Bronchial epithelial cell (primary cell): ENCODE results near the gene NBEA. TPM values are rescaled to one million over a fixed set of nuclear protein-coding genes. Genes with fewer than 3 reads are reported as not detected.

Experiments used
- DNase-seq: peaks from one replicate; pipeline ENCODE4 v3.0.0-alpha.2; 2010; ENCODE audit warnings: low read depth
- FAIRE-seq: peaks from 2 replicates; lab custom pipeline; 2011; peaks lifted over from hg19 to GRCh38; lab: Jason Lieb, UNC
- H3K27me3 ChIP-seq: 2 replicates; pipeline ENCODE4 v1.5.1; 2011; ENCODE audit warnings: low read length; ENCODE audit not compliant: control insufficient read depth, insufficient read depth
- H3K36me3 ChIP-seq: 2 replicates; pipeline ENCODE4 v1.5.1; 2011; ENCODE audit warnings: low read length; ENCODE audit not compliant: control insufficient read depth, insufficient read depth
- H3K4me3 ChIP-seq: 2 replicates; pipeline ENCODE4 v1.5.1; 2011; ENCODE audit warnings: mild to moderate bottlenecking, low read depth, low read length, control low read depth
- CTCF ChIP-seq: IDR thresholded peaks from 2 replicates; pipeline ENCODE4 v1.5.1; 2011; ENCODE audit warnings: mild to moderate bottlenecking, moderate library complexity, low read length, control low read depth, inconsistent platforms; ENCODE audit not compliant: insufficient read depth, severe bottlenecking
- total RNA-seq: library from RNA; depleted of rRNA; stranded (reverse); fragments of >200 nt; gene quantifications from 2 replicates; pipeline ENCODE4 v1.2.1, GENCODE V29; 2014

Gene NBEA
- total RNA-seq, 1 donor from 2014 or later, result 0.53 TPM

- Histone ChIP-seq H3K27me3 (no peaks in the 10 kb centered on the region), H3K36me3 (no peaks in the 10 kb centered on the region), H3K4me3 (no peak overlapping the region)
- FAIRE-seq, result no peak
- TF ChIP-seq CTCF, result no peak
- no peak for DNase-seq
These were observed 256.6 kb downstream of the NBEA start for GRCh38 chr13:35198613-35199200.

- H3K4me3 ChIP-seq, result no peak overlapping the region
- DNase-seq (no peak), FAIRE-seq (no peak)
- no peak for TF ChIP-seq CTCF
- no peaks in the 10 kb centered on the region for H3K36me3 ChIP-seq
- H3K27me3 ChIP-seq, result no peaks in the 10 kb centered on the region
These were observed 266.5 kb downstream of the NBEA start for GRCh38 chr13:35208587-35208986.

GRCh38 chr13:35210261-35210660, 268.2 kb downstream of the NBEA start:
- no peaks in the 10 kb centered on the region for H3K36me3 ChIP-seq
- FAIRE-seq, result no peak
- peak; percentile 32 for DNase-seq
- TF ChIP-seq CTCF, result no peak
- no peaks in the 10 kb centered on the region for H3K27me3 ChIP-seq
- H3K4me3 ChIP-seq, result no peak overlapping the region

- no peaks in the 10 kb centered on the region for H3K36me3 ChIP-seq
- no peak overlapping the region for H3K4me3 ChIP-seq
- H3K27me3 ChIP-seq, result no peaks in the 10 kb centered on the region
- no peak for TF ChIP-seq CTCF
- DNase-seq (no peak), FAIRE-seq (no peak)
These were observed 269.9 kb downstream of the NBEA start for GRCh38 chr13:35211949-35212348.

GRCh38 chr13:35213911-35214310, 271.8 kb downstream of the NBEA start:
- Histone ChIP-seq H3K36me3 (no peaks in the 10 kb centered on the region), H3K27me3 (no peaks in the 10 kb centered on the region), H3K4me3 (no peak overlapping the region)
- no peak for FAIRE-seq
- DNase-seq, result no peak
- TF ChIP-seq CTCF, result no peak

GRCh38 chr13:35216131-35216530, 274.1 kb downstream of the NBEA start:
- DNase-seq (no peak), FAIRE-seq (no peak)
- no peak for TF ChIP-seq CTCF
- Histone ChIP-seq H3K36me3 (no peaks in the 10 kb centered on the region), H3K4me3 (no peak overlapping the region), H3K27me3 (no peaks in the 10 kb centered on the region)
